WERI-Rb-1 (cell line): ENCODE measurements around the gene UBR3.

Experiments used
- DNase-seq: peaks from one replicate; pipeline ENCODE4 v3.0.0-alpha.2; 2020
- H3K27ac ChIP-seq: fragments of 250-450 bp; sonication (Bioruptor Pico); 2 replicates; pipeline ENCODE4 v1.5.1; 2020; ENCODE audit warnings: mild to moderate bottlenecking, moderate library complexity
- H3K27me3 ChIP-seq: fragments of 250-450 bp; sonication (Bioruptor Pico); 2 replicates; pipeline ENCODE4 v1.5.1; 2021; ENCODE audit warnings: mild to moderate bottlenecking, low read depth, moderate library complexity; ENCODE audit not compliant: insufficient read depth, severe bottlenecking
- H3K36me3 ChIP-seq: fragments of 250-450 bp; sonication (Bioruptor Pico); 2 replicates; pipeline ENCODE4 v1.5.1; 2020; ENCODE audit warnings: mild to moderate bottlenecking, moderate library complexity
- H3K4me3 ChIP-seq: 2 replicates; pipeline ENCODE4 v1.5.1; 2011; ENCODE audit warnings: low read depth, mild to moderate bottlenecking, control low read depth, low read length
- H3K9me3 ChIP-seq: fragments of 250-450 bp; sonication (Bioruptor Pico); 2 replicates; pipeline ENCODE4 v1.5.1; 2021; ENCODE audit warnings: mild to moderate bottlenecking, moderate library complexity; ENCODE audit not compliant: severe bottlenecking
- TF ChIP-seq, protein P1 (sequence below): IDR thresholded peaks from 2 replicates; pipeline ENCODE4 v1.5.1; 2011; ENCODE audit warnings: low read depth, mild to moderate bottlenecking, control low read depth, inconsistent platforms, low read length

The UBR3 gene

GRCh38 chr2:170014769-170015168, 187.5 kb downstream of the UBR3 start:
- TF ChIP-seq, protein P1, sequence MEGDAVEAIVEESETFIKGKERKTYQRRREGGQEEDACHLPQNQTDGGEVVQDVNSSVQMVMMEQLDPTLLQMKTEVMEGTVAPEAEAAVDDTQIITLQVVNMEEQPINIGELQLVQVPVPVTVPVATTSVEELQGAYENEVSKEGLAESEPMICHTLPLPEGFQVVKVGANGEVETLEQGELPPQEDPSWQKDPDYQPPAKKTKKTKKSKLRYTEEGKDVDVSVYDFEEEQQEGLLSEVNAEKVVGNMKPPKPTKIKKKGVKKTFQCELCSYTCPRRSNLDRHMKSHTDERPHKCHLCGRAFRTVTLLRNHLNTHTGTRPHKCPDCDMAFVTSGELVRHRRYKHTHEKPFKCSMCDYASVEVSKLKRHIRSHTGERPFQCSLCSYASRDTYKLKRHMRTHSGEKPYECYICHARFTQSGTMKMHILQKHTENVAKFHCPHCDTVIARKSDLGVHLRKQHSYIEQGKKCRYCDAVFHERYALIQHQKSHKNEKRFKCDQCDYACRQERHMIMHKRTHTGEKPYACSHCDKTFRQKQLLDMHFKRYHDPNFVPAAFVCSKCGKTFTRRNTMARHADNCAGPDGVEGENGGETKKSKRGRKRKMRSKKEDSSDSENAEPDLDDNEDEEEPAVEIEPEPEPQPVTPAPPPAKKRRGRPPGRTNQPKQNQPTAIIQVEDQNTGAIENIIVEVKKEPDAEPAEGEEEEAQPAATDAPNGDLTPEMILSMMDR: no peak
- H3K36me3 ChIP-seq: no peaks in the 10 kb centered on the region
- no peak overlapping the region for H3K27ac ChIP-seq
- no peak for DNase-seq
- H3K4me3 ChIP-seq: no peak overlapping the region
- no peaks in the 10 kb centered on the region for H3K27me3 ChIP-seq
- no peaks in the 10 kb centered on the region for H3K9me3 ChIP-seq

GRCh38 chr2:170017860-170018532, 190.7 kb downstream of the UBR3 start:
- no peaks in the 10 kb centered on the region for H3K9me3 ChIP-seq
- no peak for DNase-seq
- TF ChIP-seq, protein P1: no peak
- no peak overlapping the region for H3K4me3 ChIP-seq
- H3K27ac ChIP-seq: no peak overlapping the region
- H3K27me3 ChIP-seq: no peaks in the 10 kb centered on the region
- no peaks in the 10 kb centered on the region; the same call in 1 of the 2 replicates for H3K36me3 ChIP-seq

- Histone ChIP-seq H3K9me3 (no peaks in the 10 kb centered on the region), H3K27me3 (no peaks in the 10 kb centered on the region), H3K36me3 (no peaks in the 10 kb centered on the region; the same call in 1 of the 2 replicates), H3K4me3 (no peak overlapping the region), H3K27ac (no peak overlapping the region)
- no peak for DNase-seq
- TF ChIP-seq, protein P1: no peak
Measured at GRCh38 chr2:170019060-170019805, 192.0 kb downstream of the UBR3 start.

GRCh38 chr2:170020777-170021176, 193.5 kb downstream of the UBR3 start:
- TF ChIP-seq, protein P1: no peak
- no peak overlapping the region for H3K4me3 ChIP-seq
- H3K9me3 ChIP-seq: no peaks in the 10 kb centered on the region
- no peaks in the 10 kb centered on the region for H3K27me3 ChIP-seq
- no peak overlapping the region for H3K27ac ChIP-seq
- H3K36me3 ChIP-seq: no peaks in the 10 kb centered on the region; the same call in 1 of the 2 replicates
- DNase-seq: no peak

DNA sequence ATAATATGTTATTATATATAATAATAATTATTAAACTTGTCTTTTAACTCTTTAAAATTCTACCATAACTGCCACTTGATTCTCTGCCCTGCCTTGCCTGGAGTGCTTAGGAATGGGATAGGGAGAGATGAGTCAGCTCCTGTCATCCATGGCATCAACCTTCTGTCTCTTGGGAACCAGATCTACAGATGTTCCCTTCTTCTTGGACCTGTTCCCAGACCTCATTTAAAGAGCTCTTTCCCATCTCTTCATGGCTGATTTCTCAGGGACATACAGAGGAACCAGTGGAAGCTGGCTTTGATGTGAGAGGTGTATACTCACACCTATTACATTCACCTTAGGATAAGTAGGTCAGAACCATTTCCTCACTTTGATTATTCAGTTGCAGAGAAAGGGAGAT, 195.4 kb downstream of the UBR3 start:
- H3K27ac ChIP-seq: no peak overlapping the region
- H3K9me3 ChIP-seq: no peaks in the 10 kb centered on the region
- no peak for DNase-seq
- no peaks in the 10 kb centered on the region; the same call in 1 of the 2 replicates for H3K36me3 ChIP-seq
- no peak overlapping the region for H3K4me3 ChIP-seq
- TF ChIP-seq, protein P1: no peak
- no peaks in the 10 kb centered on the region for H3K27me3 ChIP-seq
